Right lobe of liver (tissue), 4 donors: ENCODE results near the gene TIFAB.

Experiments
- POLR2A ChIP-seq: fragments of 450-650 bp; IDR thresholded peaks from one replicate; pipeline ENCODE4 v1.6.1; 2017; ENCODE audit warnings: antibody characterized with exemption, mild to moderate bottlenecking
- TF ChIP-seq, protein P1 (sequence below), 4 donors: fragments of 200-600 bp in 3 of 4; fragments of 450-650 bp in 1 of 4; IDR thresholded peaks; one replicate each; pipeline versions ENCODE4 v1.5.1 to v1.8.0; 2016 to 2022; ENCODE audit warnings: antibody characterized with exemption in 4 of 4, mild to moderate bottlenecking in 2 of 4
- donor health status: DM: no; HTN: no; CAD: no.
- donor health status: DM: no; HTN: no; CAD: no.
- donor health status: DM: no; HTN: yes; CAD: no.

DNA sequence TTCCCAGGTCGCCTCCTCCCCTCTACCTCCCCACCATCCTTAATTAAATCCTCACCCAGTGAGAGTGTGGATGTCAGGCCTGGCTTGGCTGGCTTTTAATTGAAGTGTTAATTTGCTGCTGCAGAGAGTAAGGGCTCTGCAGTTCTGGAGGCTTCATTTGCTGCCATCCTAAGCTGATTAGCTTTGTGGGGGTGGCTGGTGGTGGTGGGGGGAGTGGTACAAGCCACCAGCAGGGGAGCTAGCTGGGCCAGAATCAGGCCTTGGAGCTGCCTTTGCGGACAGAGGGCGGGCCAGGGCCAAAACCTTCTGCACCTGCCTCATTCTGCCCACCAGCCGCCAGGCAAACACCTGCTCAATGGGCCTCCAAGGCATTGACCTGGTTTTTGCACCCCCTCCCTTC, 26.8 kb upstream of the TIFAB start:
- TF ChIP-seq, protein P1, sequence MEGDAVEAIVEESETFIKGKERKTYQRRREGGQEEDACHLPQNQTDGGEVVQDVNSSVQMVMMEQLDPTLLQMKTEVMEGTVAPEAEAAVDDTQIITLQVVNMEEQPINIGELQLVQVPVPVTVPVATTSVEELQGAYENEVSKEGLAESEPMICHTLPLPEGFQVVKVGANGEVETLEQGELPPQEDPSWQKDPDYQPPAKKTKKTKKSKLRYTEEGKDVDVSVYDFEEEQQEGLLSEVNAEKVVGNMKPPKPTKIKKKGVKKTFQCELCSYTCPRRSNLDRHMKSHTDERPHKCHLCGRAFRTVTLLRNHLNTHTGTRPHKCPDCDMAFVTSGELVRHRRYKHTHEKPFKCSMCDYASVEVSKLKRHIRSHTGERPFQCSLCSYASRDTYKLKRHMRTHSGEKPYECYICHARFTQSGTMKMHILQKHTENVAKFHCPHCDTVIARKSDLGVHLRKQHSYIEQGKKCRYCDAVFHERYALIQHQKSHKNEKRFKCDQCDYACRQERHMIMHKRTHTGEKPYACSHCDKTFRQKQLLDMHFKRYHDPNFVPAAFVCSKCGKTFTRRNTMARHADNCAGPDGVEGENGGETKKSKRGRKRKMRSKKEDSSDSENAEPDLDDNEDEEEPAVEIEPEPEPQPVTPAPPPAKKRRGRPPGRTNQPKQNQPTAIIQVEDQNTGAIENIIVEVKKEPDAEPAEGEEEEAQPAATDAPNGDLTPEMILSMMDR (IDR thresholded peaks at IDR 0.05), result no peak
- TF ChIP-seq POLR2A, result no peak
